Right renal pelvis (tissue), 4 donors: ENCODE measurements around the gene KANSL1L. TPM values are rescaled to one million over a fixed set of nuclear protein-coding genes. Genes with fewer than 3 reads are reported as not detected.

ENCODE experiments used
- DNase-seq, 4 donors: peaks; one replicate each; pipeline ENCODE4 v3.0.0-alpha.2; 2013; ENCODE audit warnings: low read depth in 4 of 4, low spot score in 3 of 4, missing footprints in 1 of 4
- polyA plus RNA-seq, 4 donors: library from polyadenylated mRNA; unstranded; fragments of 120-200 nt; gene quantifications; one replicate each; pipeline ENCODE4 v1.2.1, GENCODE V29; 2013; ENCODE audit not compliant: insufficient read length in 4 of 4

KANSL1L gene
- polyA plus RNA-seq, 4 donors: 43.7 to 61.6 (median 56.7) TPM

DNA sequence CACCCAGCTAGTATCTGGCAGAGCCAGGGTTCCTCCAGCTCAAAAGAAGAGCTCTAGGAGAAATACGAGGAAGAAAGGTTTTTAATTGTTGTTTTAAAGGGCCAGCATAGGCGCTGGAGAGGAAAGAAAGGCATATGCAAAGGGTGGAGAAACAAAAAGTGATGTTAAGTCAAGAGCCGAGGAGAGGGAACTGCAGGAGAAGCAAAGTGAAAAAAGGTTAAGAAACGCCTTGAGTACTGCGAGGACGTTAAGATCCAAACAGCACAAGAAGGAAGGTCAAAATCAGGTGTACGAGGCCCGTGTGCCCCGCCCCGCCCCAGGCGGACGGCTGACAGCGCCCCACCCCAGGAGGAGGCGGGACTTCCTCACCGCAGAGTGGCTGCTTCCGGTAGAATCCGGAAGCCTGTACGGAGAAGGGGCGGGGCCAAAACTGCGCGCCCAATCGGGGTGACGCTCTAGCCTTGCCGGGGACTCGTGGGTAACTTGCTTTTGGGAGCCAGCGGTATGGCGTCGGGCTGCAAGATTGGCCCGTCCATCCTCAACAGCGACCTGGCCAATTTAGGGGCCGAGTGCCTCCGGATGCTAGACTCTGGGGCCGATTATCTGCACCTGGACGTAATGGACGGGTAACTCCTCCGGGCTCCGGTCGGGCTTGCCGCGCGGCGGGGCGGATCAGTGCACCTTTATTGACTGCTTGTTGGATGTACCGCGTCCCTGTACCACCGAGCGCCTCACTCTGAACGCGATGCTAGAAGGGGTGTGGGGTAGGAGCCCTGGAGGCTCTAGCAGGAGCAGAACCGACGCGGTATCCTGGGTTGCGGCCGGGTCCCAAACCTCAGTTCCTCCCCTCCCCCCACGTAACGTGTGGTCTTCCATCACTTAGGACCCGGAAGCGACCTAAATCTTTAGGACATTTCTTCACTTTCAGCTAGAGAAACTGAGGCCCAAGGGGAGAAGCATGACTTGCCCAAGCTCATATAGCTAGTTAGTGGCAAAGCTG is 168.8 kb downstream of the KANSL1L start, which contains the start of gene RPE:
Gene RPE (plus strand): TSS at position 481 of the 1,000 bp plus-strand sequence. CDS start 24 bp downstream, at position 505.
- peak; percentile 86 to 94 (median 88) for DNase-seq

DNA sequence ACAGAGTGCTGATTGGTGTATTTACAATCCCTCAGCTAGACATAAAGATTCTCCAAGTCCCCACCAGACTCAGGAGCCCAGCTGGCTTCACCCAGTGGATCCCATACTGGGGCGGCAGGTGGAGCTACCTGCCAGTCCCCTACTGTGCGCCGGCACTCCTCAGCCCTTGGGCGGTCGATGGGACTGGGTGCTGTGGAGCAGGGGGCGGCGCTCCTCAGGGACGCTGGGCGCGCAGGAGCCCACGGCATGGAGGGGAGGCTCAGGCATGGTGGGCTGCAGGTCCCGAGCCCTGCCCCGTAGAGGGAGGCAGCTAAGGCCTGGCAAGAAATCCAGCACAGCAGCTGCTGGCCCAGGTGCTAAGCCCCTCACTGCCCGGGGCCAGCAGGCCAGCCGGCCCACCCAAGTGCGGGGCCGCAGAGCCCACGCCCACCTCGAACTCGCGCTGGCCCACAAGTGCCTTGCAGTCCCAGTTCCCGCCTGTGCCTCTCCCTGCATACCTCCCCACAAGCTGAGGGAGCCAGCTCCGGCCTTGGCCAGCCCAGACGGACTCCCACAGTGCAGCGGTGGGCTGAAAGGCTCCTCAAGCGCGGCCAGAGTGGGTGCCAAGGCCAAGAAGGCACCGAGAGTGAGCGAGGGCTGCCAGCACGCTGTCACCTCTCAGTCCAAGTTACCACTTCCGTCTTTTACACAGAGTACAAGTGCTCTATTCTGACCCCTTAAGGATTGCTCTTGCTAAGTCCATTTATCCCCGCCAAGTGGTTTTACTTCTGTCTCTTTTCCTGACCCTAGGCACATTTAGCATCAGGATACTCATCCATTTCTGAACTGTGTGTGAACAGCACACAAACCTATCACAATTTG is 170.5 kb downstream of the KANSL1L start:
- no peak for DNase-seq

DNA sequence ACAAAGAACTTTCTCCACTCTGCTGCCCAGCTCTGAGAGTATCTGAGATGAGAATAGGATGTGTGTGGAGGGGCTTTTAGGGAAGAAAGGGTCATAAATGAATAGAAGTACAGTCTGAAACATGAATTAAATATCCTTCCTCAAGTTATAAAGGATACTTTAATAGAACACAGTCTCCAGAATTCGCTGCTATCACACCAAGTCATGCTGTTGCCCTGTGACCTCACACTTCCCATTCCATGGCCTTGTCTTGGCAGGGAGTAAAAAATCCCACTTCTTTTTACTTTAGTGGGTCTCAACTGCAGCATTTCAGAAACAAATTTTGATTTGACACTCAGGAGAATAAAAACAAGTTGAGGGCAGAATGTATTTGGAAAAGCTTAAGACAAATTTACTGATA is 172.6 kb downstream of the KANSL1L start:
- DNase-seq: no peak

DNA sequence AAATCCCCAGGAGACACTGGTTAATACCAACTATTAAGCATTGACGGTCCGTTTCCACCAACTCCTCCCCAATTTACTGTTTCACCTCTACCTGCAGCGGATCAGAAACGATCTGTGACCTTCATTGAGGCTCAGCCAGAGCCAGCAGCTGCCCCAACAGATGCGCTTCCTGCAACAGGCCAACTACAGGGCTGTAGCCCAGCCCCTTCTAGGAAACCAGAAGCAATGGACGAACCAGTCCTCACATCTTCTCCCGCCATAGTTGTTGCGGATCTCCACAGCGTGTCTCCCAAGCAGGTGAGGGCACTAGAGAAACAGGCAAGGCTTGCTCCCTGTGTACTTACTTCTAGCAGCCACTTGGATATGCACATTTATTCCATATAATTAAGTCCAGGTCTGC is 177.2 kb downstream of the KANSL1L start:
- no peak for DNase-seq

DNA sequence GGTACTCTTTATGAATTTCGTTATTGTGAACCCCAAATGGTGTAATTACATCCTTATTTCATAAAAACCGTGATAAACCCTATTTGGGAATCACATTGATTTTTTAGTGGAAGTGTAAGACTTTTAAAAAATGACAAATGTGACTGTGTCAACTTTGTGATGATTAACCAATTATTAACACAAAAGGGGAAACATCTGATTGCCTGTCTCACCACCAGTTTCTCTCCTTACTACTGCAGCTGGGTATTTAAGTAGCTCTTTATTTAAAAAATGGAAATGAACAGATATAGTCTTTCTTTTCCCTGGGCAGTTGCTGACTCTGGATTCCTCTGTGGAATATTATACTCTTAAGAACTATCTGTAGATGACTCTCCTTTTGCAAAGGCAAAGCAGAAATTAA is 180.4 kb downstream of the KANSL1L start:
- no peak for DNase-seq

DNA sequence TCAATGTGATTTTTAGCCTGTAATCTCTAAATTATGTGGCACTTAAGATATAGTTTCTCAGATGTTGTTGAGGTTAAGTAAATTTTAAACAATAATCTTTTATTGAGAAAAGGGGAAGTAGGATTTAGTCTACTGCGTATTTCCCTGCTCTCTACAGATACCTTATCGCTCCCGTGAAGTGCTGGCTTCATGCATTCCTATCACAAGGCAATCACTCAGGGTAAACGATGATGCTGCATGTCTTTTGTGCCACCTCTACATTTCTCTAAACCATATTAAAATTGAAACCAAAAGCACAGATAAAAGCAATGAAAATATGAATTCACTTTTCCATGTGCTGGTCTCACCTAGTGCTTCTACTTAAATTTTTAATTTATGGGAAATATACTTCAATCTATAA is 183.2 kb downstream of the KANSL1L start:
- DNase-seq: no peak

DNA sequence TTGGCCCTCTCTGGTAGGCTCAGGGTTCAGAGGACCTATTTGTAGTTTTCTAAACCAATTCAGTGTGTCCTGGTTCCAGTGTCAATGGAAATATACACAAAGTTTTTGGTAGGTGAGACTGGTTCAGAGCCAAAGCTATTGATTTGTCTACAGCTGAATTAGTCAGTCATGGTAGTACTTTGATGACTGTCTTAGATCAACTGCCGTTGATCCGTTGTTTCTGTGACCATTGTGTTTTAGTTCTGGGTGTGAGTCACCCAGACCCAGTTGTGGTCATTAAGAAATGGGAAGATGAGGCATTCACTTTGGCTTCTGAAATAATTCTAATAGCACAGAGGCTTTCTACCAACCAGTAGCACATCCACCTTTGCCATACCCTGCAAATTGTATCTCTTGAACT is 184.8 kb downstream of the KANSL1L start:
- DNase-seq: no peak

DNA sequence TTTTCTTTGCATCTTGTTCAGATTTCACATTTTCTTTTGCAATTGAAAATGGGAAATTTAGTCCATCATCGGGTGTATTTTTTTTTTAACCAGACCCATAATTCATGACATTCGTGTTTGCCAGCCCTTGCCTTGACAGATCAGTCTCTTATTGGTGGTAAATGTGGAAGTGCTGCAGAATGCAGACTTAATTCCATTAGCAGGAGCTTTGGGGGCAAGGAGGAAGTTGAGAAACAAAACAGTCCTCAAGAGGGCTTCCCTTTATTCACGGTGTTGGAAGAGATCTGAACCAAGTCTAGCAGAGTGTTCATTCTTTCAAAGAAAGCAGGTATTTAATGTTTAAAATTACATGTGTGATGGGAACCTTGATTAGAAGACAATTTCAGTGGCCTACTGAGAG is 185.3 kb downstream of the KANSL1L start:
- no peak for DNase-seq

DNA sequence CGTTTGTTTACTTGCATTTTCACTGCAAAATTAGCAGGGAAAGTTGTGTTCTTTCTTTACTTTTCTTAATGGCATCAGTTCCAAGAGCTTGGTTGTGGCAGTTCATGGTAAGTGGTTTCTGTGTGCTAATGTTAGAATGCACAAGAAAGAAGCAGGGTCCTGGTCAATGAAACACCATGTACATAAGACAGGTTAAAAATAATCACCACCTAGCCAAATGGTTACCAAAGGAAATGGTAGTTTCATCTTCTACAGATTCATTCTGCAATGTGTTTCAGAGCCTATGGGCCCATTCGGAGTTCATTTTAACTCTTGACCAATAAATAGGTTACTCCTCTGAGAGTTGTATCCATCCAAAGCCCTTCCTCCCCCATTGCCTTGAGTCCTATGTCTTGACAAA is 186.9 kb downstream of the KANSL1L start:
- DNase-seq: no peak

DNA sequence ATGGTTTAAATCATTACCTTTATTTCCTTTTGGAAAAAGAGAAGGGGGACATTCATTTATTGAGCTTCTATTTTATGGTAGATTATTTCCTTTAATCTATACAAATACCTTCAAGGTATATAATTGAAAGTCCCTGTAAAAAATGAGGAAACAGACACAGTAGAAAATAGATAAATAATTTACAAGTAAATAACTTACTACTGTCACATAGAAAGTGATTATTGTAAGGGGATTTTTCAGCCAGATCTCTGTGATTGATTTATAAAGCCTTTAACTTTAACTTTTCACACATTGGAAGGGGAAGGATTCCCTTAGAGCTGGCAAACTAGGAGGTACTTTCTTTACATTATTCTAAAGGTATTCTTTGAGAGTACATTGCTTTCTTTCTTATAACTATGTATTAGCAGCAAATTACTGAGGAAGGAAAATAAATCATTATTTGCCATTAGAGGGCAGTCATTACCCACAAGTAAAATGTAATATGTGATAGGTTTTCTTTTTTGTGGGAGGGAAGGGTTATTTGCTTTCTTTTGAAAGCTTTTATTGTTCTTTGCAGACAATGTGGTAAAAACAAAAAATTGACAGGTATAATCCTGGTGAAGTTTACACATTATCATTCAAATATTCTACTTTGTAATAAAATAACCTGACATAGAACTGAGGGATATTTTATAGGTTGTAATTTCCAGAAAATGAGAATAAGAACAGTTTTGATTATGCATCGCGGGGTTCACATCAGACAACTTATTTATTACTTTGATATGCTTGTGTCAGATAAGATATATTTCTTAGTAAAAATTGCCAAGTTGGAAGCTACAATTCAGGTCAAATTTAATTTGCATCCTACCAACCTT is 193.6 kb downstream of the KANSL1L start:
- DNase-seq: peak in 1 of 4 donors; percentile 20

DNA sequence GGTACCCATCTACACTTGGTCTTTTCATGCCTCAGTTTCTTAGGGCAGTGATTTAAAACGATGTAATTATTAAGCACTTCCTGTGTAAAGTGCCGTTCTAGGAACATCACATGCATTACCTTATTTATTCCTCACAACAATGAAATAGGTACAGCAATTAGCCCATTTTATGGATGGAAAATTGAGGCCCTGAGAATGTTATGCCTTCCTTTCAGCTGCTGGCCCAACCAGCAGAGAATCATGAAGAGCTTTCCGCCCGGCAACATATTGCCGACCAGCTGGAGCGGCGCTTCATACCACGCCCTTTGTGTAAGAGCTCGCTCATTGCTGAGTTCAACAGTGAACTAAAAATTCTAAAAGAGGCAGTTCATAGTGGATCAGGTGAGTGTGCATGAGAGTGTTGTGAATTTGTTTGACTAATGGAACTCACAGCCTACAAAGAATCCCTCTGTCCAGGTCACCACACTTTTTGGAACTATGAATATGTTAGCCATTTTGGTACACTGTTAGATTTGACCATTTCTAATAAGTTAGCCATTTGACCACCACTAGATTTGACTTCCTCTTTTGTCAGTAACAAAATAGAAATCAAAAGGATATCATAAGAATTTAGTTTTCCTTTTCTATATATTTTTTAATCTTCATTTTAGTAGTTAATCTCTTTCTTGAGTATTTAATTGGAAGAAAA is 194.4 kb downstream of the KANSL1L start:
- no peak for DNase-seq

DNA sequence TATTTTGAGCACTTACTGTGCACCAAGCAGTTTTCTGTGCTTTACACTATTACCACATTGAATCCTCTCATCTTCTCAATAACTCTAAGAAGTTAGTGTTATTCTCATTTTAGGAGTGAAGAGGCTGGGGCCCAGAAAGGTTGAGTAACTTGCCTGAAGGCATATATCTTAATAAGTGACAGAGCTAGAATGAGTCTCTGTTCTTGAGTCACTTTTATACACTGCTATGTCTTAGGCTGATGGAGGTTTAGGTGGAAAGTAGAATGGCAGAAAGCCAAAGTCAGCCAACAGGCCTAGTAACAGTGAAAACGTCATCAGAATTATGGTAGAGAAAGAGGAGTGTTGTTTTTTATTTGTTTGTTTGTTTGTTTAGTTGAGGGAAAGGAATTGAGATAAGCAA is 196.6 kb downstream of the KANSL1L start:
- no peak for DNase-seq

DNA sequence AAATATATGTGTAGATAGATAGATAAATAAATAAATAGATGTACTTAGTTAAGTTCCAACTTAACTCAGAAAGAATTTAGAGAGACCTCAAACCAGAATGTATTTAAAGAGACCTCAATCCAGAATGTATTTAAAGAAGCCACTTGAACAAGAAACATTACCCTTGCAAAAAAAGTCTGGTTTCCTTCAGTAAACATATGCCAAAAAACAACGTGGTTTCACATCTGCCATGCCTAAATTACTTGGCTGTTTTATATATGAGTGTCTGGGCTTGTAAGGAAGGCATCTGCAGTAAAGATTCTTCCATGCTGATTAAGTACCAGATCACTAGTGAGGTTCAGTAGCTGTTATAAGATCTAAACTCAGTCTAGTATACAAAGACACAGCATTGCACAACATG is 197.9 kb downstream of the KANSL1L start:
- no peak for DNase-seq

Other genes with a start within 250 kb of the KANSL1L start
- gene RPE, start 168.8 kb downstream of the KANSL1L start, polyA plus RNA-seq: 10 to 100 TPM; 57.0 to 68.8 (median 66.6) TPM
- gene ACADL, start 54.0 kb upstream of the KANSL1L start, polyA plus RNA-seq: 10 to 100 TPM; 18.4 to 23.2 (median 19.0) TPM
- gene MYL1, start 143.8 kb upstream of the KANSL1L start, polyA plus RNA-seq: under 1 TPM in 3 of 4 donors, not detected in 1; 0.15 to 0.63 (median 0.21) TPM